HUES64 (cell line): ENCODE measurements around the gene RAB6B.
"Not testable (repeated sequence)": the region's sequence is repeated elsewhere in the genome, so short reads cannot be mapped to it uniquely, and the experiment has no call there.

Source experiments
- H3K27ac ChIP-seq: 2 replicates; pipeline ENCODE4 v1.7.0; 2013; ENCODE audit warnings: low read depth, low read length, inconsistent platforms
- H3K27me3 ChIP-seq: 2 replicates; pipeline ENCODE4 v1.6.1; 2013; ENCODE audit warnings: mild to moderate bottlenecking, low read length; ENCODE audit not compliant: insufficient read depth
- H3K36me3 ChIP-seq: 2 replicates; pipeline ENCODE4 v1.6.1; 2013; ENCODE audit warnings: mild to moderate bottlenecking, low read length; ENCODE audit not compliant: insufficient read depth
- H3K4me1 ChIP-seq: 2 replicates; pipeline ENCODE4 v1.6.1; 2013; ENCODE audit warnings: mild to moderate bottlenecking, low read length, moderate library complexity; ENCODE audit not compliant: insufficient read depth
- H3K4me3 ChIP-seq: 2 replicates; pipeline ENCODE4 v1.5.1; 2013; ENCODE audit warnings: mild to moderate bottlenecking, low read length, moderate library complexity
- H3K9ac ChIP-seq: 2 replicates; pipeline ENCODE4 v1.6.1; 2013; ENCODE audit warnings: mild to moderate bottlenecking, low read depth, low read length
- H3K9me3 ChIP-seq: 2 replicates; pipeline ENCODE4 v1.6.1; 2013; ENCODE audit warnings: low read depth, low read length; ENCODE audit not compliant: insufficient read depth
- WGBS: fragments of 150-250, 120-280 bp; methylation state at CpG from one replicate; pipeline ENCODE4 v1.1.7; 2013; ENCODE audit warnings: missing lambda C conversion rate; 5-methylcytosine and 5-hydroxymethylcytosine counted together

The RAB6B gene

GRCh38 chr3:133782454-133782853, 113.2 kb downstream of the RAB6B start:
- Histone ChIP-seq H3K4me3 (no peak overlapping the region), H3K27ac (no peak overlapping the region), H3K9ac (no peak overlapping the region), H3K4me1 (0 out of 2 replicates have a peak, but pooled peaks cover 4% of the 10 kb centered on the region), H3K27me3 (no peaks in the 10 kb centered on the region), H3K36me3 (no peaks in the 10 kb centered on the region), H3K9me3 (no peaks in the 10 kb centered on the region)
- 100% methylated on average over 1 of the region's 2 CpGs for WGBS

- no peaks in the 10 kb centered on the region for H3K9me3 ChIP-seq
- H3K4me1 ChIP-seq: 0 out of 2 replicates have a peak, but pooled peaks cover 4% of the 10 kb centered on the region
- H3K36me3 ChIP-seq: no peaks in the 10 kb centered on the region
- no peaks in the 10 kb centered on the region for H3K27me3 ChIP-seq
- H3K27ac ChIP-seq: no peak overlapping the region
- no peak overlapping the region for H3K4me3 ChIP-seq
- H3K9ac ChIP-seq: no peak overlapping the region
Measured at GRCh38 chr3:133781570-133781969, 114.1 kb downstream of the RAB6B start.

- not testable (repeated sequence) for H3K27ac ChIP-seq, H3K36me3 ChIP-seq, H3K4me3 ChIP-seq, H3K9me3 ChIP-seq, H3K4me1 ChIP-seq, H3K9ac ChIP-seq, H3K27me3 ChIP-seq
- WGBS: 88% methylated on average over 6 of the region's 6 CpGs
Measured at GRCh38 chr3:133780756-133781155, 114.9 kb downstream of the RAB6B start.

GRCh38 chr3:133779626-133780203, 116.0 kb downstream of the RAB6B start:
- no peak overlapping the region for H3K27ac ChIP-seq
- H3K36me3 ChIP-seq: no peaks in the 10 kb centered on the region
- H3K4me1 ChIP-seq: 0 out of 2 replicates have a peak, but pooled peaks cover 4% of the 10 kb centered on the region
- no peaks in the 10 kb centered on the region for H3K9me3 ChIP-seq
- H3K9ac ChIP-seq: no peak overlapping the region
- 64% methylated on average over 4 of the region's 4 CpGs for WGBS
- no peak overlapping the region for H3K4me3 ChIP-seq
- H3K27me3 ChIP-seq: no peaks in the 10 kb centered on the region

- no peak overlapping the region for H3K4me3 ChIP-seq
- H3K9ac ChIP-seq: no peak overlapping the region
- no peaks in the 10 kb centered on the region for H3K27me3 ChIP-seq
- no peaks in the 10 kb centered on the region for H3K9me3 ChIP-seq
- no peaks in the 10 kb centered on the region for H3K36me3 ChIP-seq
- 77% methylated on average over 8 of the region's 8 CpGs for WGBS
- no peak overlapping the region for H3K27ac ChIP-seq
- 0 out of 2 replicates have a peak, but pooled peaks cover 4% of the 10 kb centered on the region for H3K4me1 ChIP-seq
Measured at GRCh38 chr3:133777807-133778568, 117.7 kb downstream of the RAB6B start.

- no peaks in the 10 kb centered on the region for H3K9me3 ChIP-seq
- H3K27ac ChIP-seq: no peak overlapping the region
- no peak overlapping the region for H3K4me3 ChIP-seq
- H3K36me3 ChIP-seq: no peaks in the 10 kb centered on the region
- H3K4me1 ChIP-seq: 0 out of 2 replicates have a peak, but pooled peaks cover 4% of the 10 kb centered on the region
- no peak overlapping the region for H3K9ac ChIP-seq
- 96% methylated on average over 7 of the region's 7 CpGs for WGBS
- no peaks in the 10 kb centered on the region for H3K27me3 ChIP-seq
Measured at GRCh38 chr3:133776794-133777438, 118.8 kb downstream of the RAB6B start.

- H3K4me3 ChIP-seq: no peak overlapping the region
- H3K9ac ChIP-seq: no peak overlapping the region
- 0 out of 2 replicates have a peak, but pooled peaks cover 4% of the 10 kb centered on the region for H3K4me1 ChIP-seq
- H3K9me3 ChIP-seq: no peaks in the 10 kb centered on the region
- no peak overlapping the region for H3K27ac ChIP-seq
- 94% methylated on average over 5 of the region's 5 CpGs for WGBS
- H3K36me3 ChIP-seq: no peaks in the 10 kb centered on the region
- H3K27me3 ChIP-seq: no peaks in the 10 kb centered on the region
Measured at GRCh38 chr3:133775835-133776234, 119.8 kb downstream of the RAB6B start.

- H3K27ac ChIP-seq: no peak overlapping the region
- no peak overlapping the region for H3K9ac ChIP-seq
- H3K4me3 ChIP-seq: no peak overlapping the region
- no peaks in the 10 kb centered on the region for H3K27me3 ChIP-seq
- no peaks in the 10 kb centered on the region for H3K9me3 ChIP-seq
- 0 out of 2 replicates have a peak, but pooled peaks cover 4% of the 10 kb centered on the region for H3K4me1 ChIP-seq
- H3K36me3 ChIP-seq: no peaks in the 10 kb centered on the region
- WGBS: 95% methylated on average over 9 of the region's 9 CpGs
Measured at GRCh38 chr3:133775309-133775708, 120.4 kb downstream of the RAB6B start.
